COR-L47 (cell line): ENCODE measurements around the gene ABCC4.
"Not testable (repeated sequence)": the region's sequence is repeated elsewhere in the genome, so short reads cannot be mapped to it uniquely, and the experiment has no call there.

Source experiments
- DNase-seq: peaks from one replicate; lab custom pipeline; 2025; lab: John Stamatoyannopoulos, UW

ABCC4 gene

GRCh38 chr13:95228130-95228529 is 73.1 kb downstream of the ABCC4 start:
- no peak for DNase-seq

GRCh38 chr13:95226932-95227695 is 74.1 kb downstream of the ABCC4 start:
- DNase-seq: no peak

- no peak for DNase-seq
Measured at GRCh38 chr13:95226476-95226875, 74.8 kb downstream of the ABCC4 start.

GRCh38 chr13:95226050-95226449 is 75.2 kb downstream of the ABCC4 start:
- no peak for DNase-seq

- no peak for DNase-seq
Measured at GRCh38 chr13:95224064-95224463, 77.2 kb downstream of the ABCC4 start.

- no peak for DNase-seq
Measured at GRCh38 chr13:95222733-95223018, 78.6 kb downstream of the ABCC4 start.

- DNase-seq: no peak
Measured at GRCh38 chr13:95221971-95222732, 79.1 kb downstream of the ABCC4 start.

GRCh38 chr13:95220611-95221010 is 80.6 kb downstream of the ABCC4 start:
- DNase-seq: no peak

GRCh38 chr13:95217920-95218830 is 83.1 kb downstream of the ABCC4 start:
- no peak for DNase-seq

- DNase-seq: no peak
Measured at GRCh38 chr13:95216182-95216581, 85.1 kb downstream of the ABCC4 start.

GRCh38 chr13:95212983-95213850 is 88.0 kb downstream of the ABCC4 start:
- DNase-seq: no peak

GRCh38 chr13:95209109-95209508 is 92.1 kb downstream of the ABCC4 start:
- DNase-seq: no peak

GRCh38 chr13:95207769-95208366 is 93.4 kb downstream of the ABCC4 start:
- DNase-seq: no peak

GRCh38 chr13:95206116-95206515 is 95.1 kb downstream of the ABCC4 start:
- DNase-seq: no peak

GRCh38 chr13:95204231-95204765 is 97.0 kb downstream of the ABCC4 start:
- no peak for DNase-seq

- no peak for DNase-seq
Measured at GRCh38 chr13:95201814-95202651, 99.2 kb downstream of the ABCC4 start.

- not testable (repeated sequence) for DNase-seq
Measured at GRCh38 chr13:95200386-95200957, 100.8 kb downstream of the ABCC4 start.

GRCh38 chr13:95199896-95200295 is 101.4 kb downstream of the ABCC4 start:
- no peak for DNase-seq

- not testable (repeated sequence) for DNase-seq
Measured at GRCh38 chr13:95198606-95199005, 102.6 kb downstream of the ABCC4 start.

GRCh38 chr13:95197548-95197947 is 103.7 kb downstream of the ABCC4 start:
- no peak for DNase-seq
